Trophoblast cell (in vitro differentiated cells and primary cell): ENCODE data around the gene TMBIM1.
A peak's percentile ranks its signal among the peaks of the same experiment; 100 is the strongest.

Experiments
- DNase-seq, 2 donors: peaks; one replicate each; pipeline ENCODE4 v3.0.0-alpha.2; 2016
- H2AFZ ChIP-seq: 2 replicates; pipeline ENCODE4 v1.6.1; 2013; ENCODE audit warnings: low read length, moderate library complexity, mild to moderate bottlenecking; ENCODE audit not compliant: insufficient read depth, poor library complexity
- H2AK5ac ChIP-seq: 2 replicates; pipeline ENCODE4 v1.6.1; 2013; ENCODE audit warnings: mild to moderate bottlenecking, low read length
- H2BK120ac ChIP-seq: 2 replicates; pipeline ENCODE4 v1.6.1; 2013; ENCODE audit warnings: low read length, mild to moderate bottlenecking, moderate library complexity; ENCODE audit not compliant: insufficient read depth, poor library complexity
- H2BK12ac ChIP-seq: 2 replicates; pipeline ENCODE4 v1.6.1; 2013; ENCODE audit warnings: mild to moderate bottlenecking, low read length, moderate library complexity
- H2BK5ac ChIP-seq: 2 replicates; pipeline ENCODE4 v1.6.1; 2013; ENCODE audit warnings: low read length, low read depth, moderate library complexity, mild to moderate bottlenecking; ENCODE audit not compliant: poor library complexity
- H3K14ac ChIP-seq: 2 replicates; pipeline ENCODE4 v1.6.1; 2013; ENCODE audit warnings: mild to moderate bottlenecking, low read length
- H3K18ac ChIP-seq: 2 replicates; pipeline ENCODE4 v1.6.1; 2013; ENCODE audit warnings: mild to moderate bottlenecking, low read length
- H3K23ac ChIP-seq: 2 replicates; pipeline ENCODE4 v1.6.1; 2013; ENCODE audit warnings: low read length
- H3K27ac ChIP-seq: 2 replicates; pipeline ENCODE4 v1.5.1; 2013; ENCODE audit warnings: low read depth, mild to moderate bottlenecking, inconsistent platforms, low read length, moderate library complexity
- H3K27me3 ChIP-seq: 2 replicates; pipeline ENCODE4 v1.6.1; 2013; ENCODE audit warnings: inconsistent platforms, mild to moderate bottlenecking, low read length, moderate library complexity; ENCODE audit not compliant: insufficient read depth
- H3K36me3 ChIP-seq, 2 experiments: 1 replicate in 1 of 2; 2 replicates in 1 of 2; pipeline ENCODE4 v1.6.1; 2013; ENCODE audit warnings: low read length in 2 of 2, mild to moderate bottlenecking in 2 of 2, moderate library complexity in 1 of 2; ENCODE audit not compliant: insufficient read depth in 2 of 2, control insufficient read depth in 1 of 2
- H3K4ac ChIP-seq: 2 replicates; pipeline ENCODE4 v1.6.1; 2013; ENCODE audit warnings: low read depth, mild to moderate bottlenecking, low read length, moderate library complexity
- H3K4me1 ChIP-seq, 2 experiments: 1 replicate in 1 of 2; 2 replicates in 1 of 2; pipeline ENCODE4 v1.6.1; 2013; ENCODE audit warnings: low read length in 2 of 2, mild to moderate bottlenecking in 2 of 2, moderate library complexity in 1 of 2; ENCODE audit not compliant: insufficient read depth in 2 of 2, control insufficient read depth in 1 of 2
- H3K4me2 ChIP-seq: 2 replicates; pipeline ENCODE4 v1.6.1; 2013; ENCODE audit warnings: inconsistent platforms, mild to moderate bottlenecking, low read length, moderate library complexity
- H3K4me3 ChIP-seq: 2 replicates; pipeline ENCODE4 v1.5.1; 2013; ENCODE audit warnings: mild to moderate bottlenecking, low read depth, low read length, inconsistent platforms
- H3K79me1 ChIP-seq: one replicate; pipeline ENCODE4 v1.6.1; 2013; ENCODE audit warnings: low read length
- H3K79me2 ChIP-seq: 2 replicates; pipeline ENCODE4 v1.6.1; 2013; ENCODE audit warnings: low read length, mild to moderate bottlenecking; ENCODE audit not compliant: control insufficient read depth, insufficient read depth, poor library complexity
- H3K9ac ChIP-seq: 2 replicates; pipeline ENCODE4 v1.6.1; 2013; ENCODE audit warnings: mild to moderate bottlenecking, low read length
- H3K9me3 ChIP-seq: 2 replicates; pipeline ENCODE4 v1.6.1; 2013; ENCODE audit warnings: low read depth, mild to moderate bottlenecking, control low read depth, inconsistent platforms, low read length; ENCODE audit not compliant: insufficient read depth
- H4K12ac ChIP-seq: 2 replicates; pipeline ENCODE4 v1.6.1; 2013; ENCODE audit warnings: low read depth, mild to moderate bottlenecking, low read length, moderate library complexity
- H4K8ac ChIP-seq: 2 replicates; pipeline ENCODE4 v1.6.1; 2013; ENCODE audit warnings: low read depth, mild to moderate bottlenecking, low read length, moderate library complexity
- H4K91ac ChIP-seq: one replicate; pipeline ENCODE4 v1.6.1; 2013; ENCODE audit warnings: low read depth, mild to moderate bottlenecking, low read length, moderate library complexity
- WGBS: extraction: QIAGEN DNeasy Blood & Tissue Kit; methylation state at CpG from one replicate; pipeline ENCODE4 v1.1.7; 2013; ENCODE audit warnings: missing lambda C conversion rate; ENCODE audit not compliant: insufficient read length, insufficient coverage; ENCODE audit errors: extremely low coverage; 5-methylcytosine and 5-hydroxymethylcytosine counted together

TMBIM1 gene

GRCh38 chr2:218245214-218245613, 47.1 kb downstream of the TMBIM1 start:
- Histone ChIP-seq H4K12ac (no peak overlapping the region), H3K14ac (no peak overlapping the region), H3K23ac (no peak overlapping the region), H3K4me3 (no peak overlapping the region), H3K4me1 (no peaks in the 10 kb centered on the region), H3K9me3 (no peaks in the 10 kb centered on the region), H4K8ac (no peak overlapping the region), H2BK5ac (no peak overlapping the region), H2AFZ (no peak overlapping the region), H3K27ac (no peak overlapping the region), H2AK5ac (no peak overlapping the region), H4K91ac (no peak overlapping the region), H3K18ac (no peak overlapping the region), H3K36me3 (peaks cover 51 to 75% of the 10 kb centered on the region in 2 experiments), H3K9ac (no peak overlapping the region), H2BK12ac (no peak overlapping the region), H3K27me3 (no peaks in the 10 kb centered on the region), H3K79me1 (no peaks in the 10 kb centered on the region), H3K4me2 (no peak overlapping the region), H3K79me2 (no peaks in the 10 kb centered on the region), H3K4ac (no peak overlapping the region), H2BK120ac (no peak overlapping the region)
- no peak for DNase-seq
- no CpG with 5 or more reads among the region's 5 CpGs for WGBS

GRCh38 chr2:218244665-218245064, 47.6 kb downstream of the TMBIM1 start:
- no peak overlapping the region for H2BK120ac ChIP-seq
- no peak overlapping the region for H4K12ac ChIP-seq
- H3K79me2 ChIP-seq, result no peaks in the 10 kb centered on the region
- no peak overlapping the region for H3K18ac ChIP-seq
- no peak overlapping the region for H2AK5ac ChIP-seq
- WGBS, result no CpG with 5 or more reads among the region's 2 CpGs
- no peak overlapping the region for H3K9ac ChIP-seq
- H3K36me3 ChIP-seq, result peaks cover 52 to 75% of the 10 kb centered on the region in 2 experiments
- H3K23ac ChIP-seq, result no peak overlapping the region
- no peak overlapping the region for H2BK5ac ChIP-seq
- H4K8ac ChIP-seq, result no peak overlapping the region
- no peak overlapping the region for H3K14ac ChIP-seq
- H2BK12ac ChIP-seq, result no peak overlapping the region
- no peak overlapping the region for H3K27ac ChIP-seq
- no peak overlapping the region for H2AFZ ChIP-seq
- no peak overlapping the region for H4K91ac ChIP-seq
- no peak overlapping the region for H3K4ac ChIP-seq
- peak in 1 of 2 donors; percentile 66 for DNase-seq
- no peaks in the 10 kb centered on the region for H3K79me1 ChIP-seq
- H3K4me2 ChIP-seq, result no peak overlapping the region
- H3K9me3 ChIP-seq, result no peaks in the 10 kb centered on the region
- no peaks in the 10 kb centered on the region for H3K4me1 ChIP-seq
- no peaks in the 10 kb centered on the region for H3K27me3 ChIP-seq
- H3K4me3 ChIP-seq, result no peak overlapping the region

GRCh38 chr2:218244204-218244603, 48.1 kb downstream of the TMBIM1 start:
- H3K79me1 ChIP-seq, result no peaks in the 10 kb centered on the region
- H2BK12ac ChIP-seq, result no peak overlapping the region
- H4K91ac ChIP-seq, result no peak overlapping the region
- no peak overlapping the region for H3K14ac ChIP-seq
- no peak overlapping the region for H3K23ac ChIP-seq
- no peak overlapping the region for H3K18ac ChIP-seq
- no CpG with 5 or more reads among the region's 1 CpG for WGBS
- H3K9ac ChIP-seq, result no peak overlapping the region
- no peak overlapping the region for H2AK5ac ChIP-seq
- H3K36me3 ChIP-seq, result peaks cover 52 to 74% of the 10 kb centered on the region in 2 experiments
- H3K27me3 ChIP-seq, result no peaks in the 10 kb centered on the region
- no peak overlapping the region for H3K27ac ChIP-seq
- no peaks in the 10 kb centered on the region for H3K9me3 ChIP-seq
- H3K79me2 ChIP-seq, result no peaks in the 10 kb centered on the region
- H3K4ac ChIP-seq, result no peak overlapping the region
- H3K4me2 ChIP-seq, result no peak overlapping the region
- H2BK5ac ChIP-seq, result no peak overlapping the region
- H3K4me1 ChIP-seq, result no peaks in the 10 kb centered on the region
- no peak overlapping the region for H2BK120ac ChIP-seq
- no peak for DNase-seq
- H4K8ac ChIP-seq, result no peak overlapping the region
- H3K4me3 ChIP-seq, result no peak overlapping the region
- no peak overlapping the region for H4K12ac ChIP-seq
- no peak overlapping the region for H2AFZ ChIP-seq

GRCh38 chr2:218238887-218239286, 53.4 kb downstream of the TMBIM1 start:
- H3K9ac ChIP-seq, result no peak overlapping the region
- H3K18ac ChIP-seq, result no peak overlapping the region
- H2AFZ ChIP-seq, result no peak overlapping the region
- no peaks in the 10 kb centered on the region for H3K79me1 ChIP-seq
- no peaks in the 10 kb centered on the region for H3K79me2 ChIP-seq
- no peak overlapping the region for H3K4me3 ChIP-seq
- H3K4me1 ChIP-seq, result no peaks in the 10 kb centered on the region
- DNase-seq, result no peak
- H2BK5ac ChIP-seq, result no peak overlapping the region
- no peak overlapping the region for H3K14ac ChIP-seq
- no peak overlapping the region for H4K91ac ChIP-seq
- H3K27ac ChIP-seq, result no peak overlapping the region
- no peaks in the 10 kb centered on the region for H3K27me3 ChIP-seq
- no peak overlapping the region for H3K23ac ChIP-seq
- H3K4me2 ChIP-seq, result no peak overlapping the region
- no peak overlapping the region for H3K4ac ChIP-seq
- H4K8ac ChIP-seq, result no peak overlapping the region
- H2AK5ac ChIP-seq, result no peak overlapping the region
- no peak overlapping the region for H2BK12ac ChIP-seq
- H3K9me3 ChIP-seq, result no peaks in the 10 kb centered on the region
- H4K12ac ChIP-seq, result no peak overlapping the region
- peaks cover 36 to 63% of the 10 kb centered on the region in 2 experiments for H3K36me3 ChIP-seq
- WGBS, result no CpG with 5 or more reads among the region's 1 CpG
- no peak overlapping the region for H2BK120ac ChIP-seq
